ENCODE measurements around the gene TRAK2. TPM values are rescaled to one million over a fixed set of nuclear protein-coding genes. Genes with fewer than 3 reads are reported as not detected.
"Not testable (repeated sequence)": the region's sequence is repeated elsewhere in the genome, so short reads cannot be mapped to it uniquely, and the experiment has no call there.

Gene TRAK2
- 8.1 and 10.7 TPM in 2 replicates for polyA plus RNA-seq (2014; cell fraction: cytosol; rRNA removed)
- 8.8 and 10.2 TPM in 2 replicates for polyA plus RNA-seq (2014; cell fraction: nucleus; rRNA removed)

- peak; percentile 96 for DNase-seq (ENCODE audit: low spot score)
These were observed at the start of gene TRAK2, which contains the start of gene STRADB for GRCh38 chr2:201451292-201452057. Gene TRAK2, minus strand, starts transcription at chr2:201451458. Its CDS starts 30,951 bp downstream, at chr2:201420507. Gene STRADB, plus strand, starts transcription at chr2:201451740. Its CDS starts 3,101 bp downstream, at chr2:201454841.

- DNase-seq (ENCODE audit: low spot score) = no peak
These were observed 49.3 kb upstream of the TRAK2 start for GRCh38 chr2:201500534-201500933.

GRCh38 chr2:201496785-201497184 is 45.5 kb upstream of the TRAK2 start:
- no peak for DNase-seq (ENCODE audit: low spot score)

- no peak for DNase-seq (ENCODE audit: low spot score)
These were observed 39.0 kb upstream of the TRAK2 start for GRCh38 chr2:201490291-201490690.

- no peak for DNase-seq (ENCODE audit: low spot score)
These were observed 33.5 kb upstream of the TRAK2 start for GRCh38 chr2:201484805-201485204.

- not testable (repeated sequence) for DNase-seq (ENCODE audit: low spot score)
These were observed 32.5 kb upstream of the TRAK2 start for GRCh38 chr2:201483758-201484157.

- DNase-seq (ENCODE audit: low spot score) = no peak
These were observed 32.1 kb upstream of the TRAK2 start for GRCh38 chr2:201483342-201483741.

- no peak for DNase-seq (ENCODE audit: low spot score)
These were observed 31.3 kb upstream of the TRAK2 start for GRCh38 chr2:201482543-201482942.

- DNase-seq (ENCODE audit: low spot score) = no peak
These were observed 21.2 kb upstream of the TRAK2 start for GRCh38 chr2:201472411-201472810.

GRCh38 chr2:201471732-201472393 is 20.6 kb upstream of the TRAK2 start:
- no peak for DNase-seq (ENCODE audit: low spot score)

GRCh38 chr2:201470821-201471731 is 19.8 kb upstream of the TRAK2 start:
- no peak for DNase-seq (ENCODE audit: low spot score)

GRCh38 chr2:201467666-201468065 is 16.4 kb upstream of the TRAK2 start:
- DNase-seq (ENCODE audit: low spot score) = no peak

GRCh38 chr2:201466050-201466675 is 14.9 kb upstream of the TRAK2 start:
- no peak for DNase-seq (ENCODE audit: low spot score)

GRCh38 chr2:201465524-201465971 is 14.3 kb upstream of the TRAK2 start:
- no peak for DNase-seq (ENCODE audit: low spot score)

- no peak for DNase-seq (ENCODE audit: low spot score)
These were observed 13.3 kb upstream of the TRAK2 start for GRCh38 chr2:201464547-201464946.

GRCh38 chr2:201460532-201460931 is 9.3 kb upstream of the TRAK2 start:
- no peak for DNase-seq (ENCODE audit: low spot score)

- no peak for DNase-seq (ENCODE audit: low spot score)
These were observed 7.1 kb upstream of the TRAK2 start for GRCh38 chr2:201458381-201458780.

GRCh38 chr2:201452922-201453643 is 1.8 kb upstream of the TRAK2 start:
- DNase-seq (ENCODE audit: low spot score) = peak; percentile 24

- DNase-seq (ENCODE audit: low spot score) = peak; percentile 24
These were observed 1.0 kb upstream of the TRAK2 start for GRCh38 chr2:201452058-201452921.

- DNase-seq (ENCODE audit: low spot score) = peak; percentile 40
These were observed 335 bp downstream of the TRAK2 start for GRCh38 chr2:201450954-201451291.
